ENCODE data around the gene CCDC170. TPM values are rescaled to one million over a fixed set of nuclear protein-coding genes. Genes with fewer than 3 reads are reported as not detected.

Gene CCDC170
- total RNA-seq, 1 donor from 2014 or later, result 1.9 TPM

DNA sequence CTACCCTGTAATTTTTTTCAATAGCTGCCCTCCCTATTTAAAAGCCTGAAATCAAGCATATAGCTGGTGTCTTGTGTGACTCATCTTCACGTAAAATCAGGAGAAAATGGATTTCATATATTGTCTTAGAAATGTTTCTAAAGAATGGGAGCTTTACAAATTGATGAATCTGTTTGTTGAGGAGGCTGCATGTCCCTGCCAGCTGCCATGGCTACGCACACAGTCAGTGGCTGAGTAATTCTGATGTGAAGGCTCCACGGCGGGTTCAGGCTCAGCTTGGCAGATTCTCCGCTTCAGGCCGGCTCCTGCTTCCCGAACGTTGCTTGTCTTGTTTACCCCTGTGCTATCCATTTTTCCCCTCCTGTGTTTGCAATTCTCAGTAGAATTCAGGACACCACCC, 82.8 kb downstream of the CCDC170 start:
- no peak overlapping the region for H3K4me3 Mint-ChIP-seq
- no peaks in the 10 kb centered on the region for H3K9me3 Mint-ChIP-seq
- H3K27me3 Mint-ChIP-seq, result no peaks in the 10 kb centered on the region
- no peak overlapping the region for H3K27ac Mint-ChIP-seq
- TF ChIP-seq, protein P1, sequence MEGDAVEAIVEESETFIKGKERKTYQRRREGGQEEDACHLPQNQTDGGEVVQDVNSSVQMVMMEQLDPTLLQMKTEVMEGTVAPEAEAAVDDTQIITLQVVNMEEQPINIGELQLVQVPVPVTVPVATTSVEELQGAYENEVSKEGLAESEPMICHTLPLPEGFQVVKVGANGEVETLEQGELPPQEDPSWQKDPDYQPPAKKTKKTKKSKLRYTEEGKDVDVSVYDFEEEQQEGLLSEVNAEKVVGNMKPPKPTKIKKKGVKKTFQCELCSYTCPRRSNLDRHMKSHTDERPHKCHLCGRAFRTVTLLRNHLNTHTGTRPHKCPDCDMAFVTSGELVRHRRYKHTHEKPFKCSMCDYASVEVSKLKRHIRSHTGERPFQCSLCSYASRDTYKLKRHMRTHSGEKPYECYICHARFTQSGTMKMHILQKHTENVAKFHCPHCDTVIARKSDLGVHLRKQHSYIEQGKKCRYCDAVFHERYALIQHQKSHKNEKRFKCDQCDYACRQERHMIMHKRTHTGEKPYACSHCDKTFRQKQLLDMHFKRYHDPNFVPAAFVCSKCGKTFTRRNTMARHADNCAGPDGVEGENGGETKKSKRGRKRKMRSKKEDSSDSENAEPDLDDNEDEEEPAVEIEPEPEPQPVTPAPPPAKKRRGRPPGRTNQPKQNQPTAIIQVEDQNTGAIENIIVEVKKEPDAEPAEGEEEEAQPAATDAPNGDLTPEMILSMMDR (conservative IDR thresholded peaks at IDR 0.05), result no peak
- DNase-seq (ENCODE audit: extremely low spot score, unreplicated experiment), result no peak
- H3K36me3 Mint-ChIP-seq, result no peaks in the 10 kb centered on the region
- H3K4me1 Mint-ChIP-seq (ENCODE audit: unreplicated experiment), result no peaks in the 10 kb centered on the region

DNA sequence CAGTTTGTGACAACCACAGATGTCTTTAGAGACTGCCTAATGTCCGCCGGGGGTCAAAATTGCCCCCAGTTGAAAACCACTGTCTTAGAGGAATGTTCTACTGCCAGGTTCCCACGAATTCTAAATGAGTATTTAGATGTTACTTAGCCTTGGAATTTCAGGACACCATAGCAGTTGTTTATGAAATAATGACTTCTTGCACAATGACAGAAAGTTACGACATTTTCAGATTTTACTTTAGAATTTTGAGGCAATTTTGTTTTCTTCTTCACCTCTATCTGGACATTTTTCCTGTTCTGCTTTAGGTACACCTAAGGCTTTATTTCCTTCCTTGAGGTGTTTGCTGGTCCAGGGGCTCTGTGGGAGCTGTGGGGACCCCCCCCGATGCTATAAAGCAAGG, 83.4 kb downstream of the CCDC170 start:
- TF ChIP-seq, protein P1 (conservative IDR thresholded peaks at IDR 0.05), result no peak
- Mint-ChIP-seq H3K4me1 (ENCODE audit: unreplicated experiment) (no peaks in the 10 kb centered on the region), H3K36me3 (no peaks in the 10 kb centered on the region), H3K9me3 (no peaks in the 10 kb centered on the region), H3K27ac (no peak overlapping the region), H3K27me3 (no peaks in the 10 kb centered on the region), H3K4me3 (no peak overlapping the region)
- DNase-seq (ENCODE audit: extremely low spot score, unreplicated experiment), result no peak

DNA sequence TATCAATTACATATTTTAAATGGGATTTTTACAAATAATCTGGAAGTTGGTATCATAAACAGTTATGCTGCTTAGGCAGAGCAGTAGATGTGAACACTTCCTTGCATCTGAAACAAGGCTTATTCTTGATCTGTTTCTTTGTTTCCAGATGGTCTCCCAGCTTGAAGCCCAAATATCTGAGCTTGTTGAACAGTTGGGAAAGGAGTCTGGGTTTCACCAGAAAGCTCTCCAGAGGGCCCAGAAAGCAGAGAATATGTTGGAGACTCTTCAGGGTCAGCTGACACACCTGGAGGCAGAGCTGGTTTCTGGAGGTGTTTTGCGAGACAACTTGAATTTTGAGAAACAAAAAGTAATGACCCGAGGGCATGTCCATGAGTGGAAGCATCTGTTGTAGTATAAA, 91.9 kb downstream of the CCDC170 start:
- H3K4me3 Mint-ChIP-seq, result no peak overlapping the region
- DNase-seq (ENCODE audit: extremely low spot score, unreplicated experiment), result no peak
- H3K36me3 Mint-ChIP-seq, result no peaks in the 10 kb centered on the region
- H3K9me3 Mint-ChIP-seq, result no peaks in the 10 kb centered on the region
- TF ChIP-seq, protein P1 (conservative IDR thresholded peaks at IDR 0.05), result no peak
- H3K4me1 Mint-ChIP-seq (ENCODE audit: unreplicated experiment), result no peaks in the 10 kb centered on the region
- H3K27me3 Mint-ChIP-seq, result peaks cover 6% of the 10 kb centered on the region
- H3K27ac Mint-ChIP-seq, result no peak overlapping the region

DNA sequence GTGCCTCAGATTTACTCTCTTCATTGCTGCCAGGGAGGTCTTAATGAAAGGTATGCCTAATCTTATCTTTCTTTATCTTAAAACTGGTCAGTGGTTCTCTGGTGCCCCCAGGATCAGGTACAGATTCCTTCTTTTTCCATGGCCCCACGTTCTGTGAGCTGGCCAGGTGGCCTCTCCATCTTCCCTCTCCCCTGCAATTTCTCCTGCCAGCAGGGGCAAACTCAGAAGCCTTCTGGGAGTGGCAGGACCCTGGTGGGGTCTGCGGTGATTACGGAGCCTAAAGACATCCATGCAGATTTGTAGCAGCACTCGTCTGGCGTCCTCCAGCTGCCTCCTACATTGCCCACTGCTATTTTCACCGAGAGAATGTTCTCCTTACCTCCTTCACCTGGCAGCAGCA, 95.8 kb downstream of the CCDC170 start:
- no peaks in the 10 kb centered on the region for H3K36me3 Mint-ChIP-seq
- H3K4me1 Mint-ChIP-seq (ENCODE audit: unreplicated experiment), result no peaks in the 10 kb centered on the region
- H3K4me3 Mint-ChIP-seq, result no peak overlapping the region
- DNase-seq (ENCODE audit: extremely low spot score, unreplicated experiment), result no peak
- peaks cover 6% of the 10 kb centered on the region for H3K27me3 Mint-ChIP-seq
- no peaks in the 10 kb centered on the region for H3K9me3 Mint-ChIP-seq
- TF ChIP-seq, protein P1 (conservative IDR thresholded peaks at IDR 0.05), result no peak
- no peak overlapping the region for H3K27ac Mint-ChIP-seq

DNA sequence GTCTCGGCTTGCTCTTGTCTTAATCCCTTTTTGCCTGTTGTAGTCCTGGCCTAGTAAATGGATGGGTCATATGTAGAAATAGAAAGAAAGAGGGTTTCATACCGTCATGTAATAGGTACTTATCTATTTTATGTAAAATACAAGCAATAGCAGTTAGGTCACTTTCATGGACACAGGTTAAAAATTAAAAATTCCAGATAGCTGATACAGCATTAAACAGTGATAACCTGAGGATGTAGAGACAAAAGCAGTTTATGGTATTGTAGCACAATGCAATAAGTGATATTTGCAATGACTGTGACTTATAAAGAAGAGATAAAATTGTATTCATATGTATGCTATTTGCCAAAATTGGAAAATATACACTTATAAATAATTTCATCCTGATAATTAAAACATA, 96.9 kb downstream of the CCDC170 start:
- H3K27me3 Mint-ChIP-seq, result peaks cover 6% of the 10 kb centered on the region
- TF ChIP-seq, protein P1 (conservative IDR thresholded peaks at IDR 0.05), result no peak
- no peaks in the 10 kb centered on the region for H3K4me1 Mint-ChIP-seq (ENCODE audit: unreplicated experiment)
- no peaks in the 10 kb centered on the region for H3K9me3 Mint-ChIP-seq
- no peak for DNase-seq (ENCODE audit: extremely low spot score, unreplicated experiment)
- no peaks in the 10 kb centered on the region for H3K36me3 Mint-ChIP-seq
- H3K4me3 Mint-ChIP-seq, result no peak overlapping the region
- no peak overlapping the region for H3K27ac Mint-ChIP-seq

Data from type B pancreatic cell (in vitro differentiated cells).